Activated CD8-positive, alpha-beta memory T cell treated with anti-CD3 and anti-CD28 coated beads for 48 hours (primary cell): Measurements from ENCODE around the gene UGT1A3.

Experiments used
- DNase-seq, 3 experiments: peaks; one replicate each; pipeline ENCODE4 v3.0.0-alpha.2; 2020; ENCODE audit warnings: low read depth in 2 of 3, low spot score in 2 of 3

Gene UGT1A3

DNA sequence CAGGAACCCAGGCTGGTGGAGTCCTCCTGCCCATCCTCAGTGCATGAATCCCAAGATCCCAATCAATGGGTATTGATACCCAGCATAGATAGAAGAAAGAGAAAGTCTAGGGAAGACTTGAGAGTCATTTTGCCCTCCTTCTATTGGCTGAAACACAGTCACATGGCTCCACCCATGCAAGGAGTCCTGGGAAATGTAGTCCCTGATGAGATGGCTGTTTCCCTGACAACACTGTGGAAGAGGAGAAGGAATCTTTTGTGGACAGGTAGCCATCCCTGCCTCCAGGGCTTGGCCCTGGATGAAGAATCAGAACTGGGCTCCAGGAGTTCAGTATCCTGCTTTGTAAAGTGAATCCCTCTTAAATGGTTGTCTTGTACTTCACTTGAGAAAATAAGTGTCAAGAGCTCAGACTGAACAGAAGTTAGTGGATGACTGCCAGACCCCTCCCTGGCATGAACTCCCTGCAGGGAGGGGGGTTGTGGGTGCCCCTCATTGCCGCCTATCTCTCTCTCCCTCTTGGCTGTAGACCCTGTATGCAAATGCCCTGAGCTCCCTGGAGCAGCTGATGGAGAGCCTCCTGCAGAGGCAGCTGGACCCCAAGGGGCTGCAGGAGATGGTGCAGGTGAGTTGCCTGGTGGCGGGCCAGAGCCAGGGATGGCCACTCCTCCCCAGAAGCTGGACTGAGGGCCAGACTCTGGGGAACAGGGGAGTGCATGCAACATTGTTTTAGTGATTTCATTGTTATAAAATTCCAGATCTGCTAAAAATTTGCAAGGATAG, 85.4 kb downstream of the UGT1A3 start:
- no peak for DNase-seq

DNA sequence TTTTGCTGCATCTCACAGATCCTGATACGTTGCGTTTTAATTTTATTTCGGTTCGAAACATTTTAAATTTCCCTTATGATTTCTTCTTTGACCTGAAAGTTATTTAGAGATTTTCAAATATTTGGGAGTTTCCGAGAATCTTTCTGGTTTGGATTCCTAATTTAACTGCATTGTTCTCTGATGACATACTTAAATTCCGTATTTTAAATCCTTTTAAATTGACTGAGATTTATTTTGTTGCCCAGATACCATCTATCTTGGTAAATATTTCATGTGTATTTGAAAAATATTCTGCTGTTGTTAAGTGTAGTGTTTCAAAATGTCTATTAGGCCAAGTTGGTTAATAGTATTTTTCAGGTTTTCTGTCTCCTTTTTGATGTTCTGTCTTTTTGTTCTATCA, 87.0 kb downstream of the UGT1A3 start:
- no peak for DNase-seq

DNA sequence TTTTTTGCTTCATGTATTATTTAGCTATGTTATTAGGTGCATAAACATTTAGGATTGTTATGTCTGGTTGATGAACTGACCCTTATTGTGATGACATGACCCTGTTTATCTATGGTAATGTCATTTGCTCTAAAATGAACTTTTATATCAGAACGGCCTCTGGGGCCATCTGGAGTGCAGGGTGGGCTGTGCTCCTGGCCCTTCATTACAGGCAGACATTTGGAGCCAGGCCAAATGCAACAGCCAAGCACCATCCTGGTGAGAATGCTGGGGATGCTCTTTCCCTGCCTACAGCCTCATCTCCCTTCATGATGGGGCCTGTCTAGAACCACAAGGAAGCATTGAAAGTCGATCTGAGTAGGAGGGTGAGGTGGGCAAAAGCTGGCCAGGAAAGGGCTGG, 87.5 kb downstream of the UGT1A3 start:
- DNase-seq, result no peak

DNA sequence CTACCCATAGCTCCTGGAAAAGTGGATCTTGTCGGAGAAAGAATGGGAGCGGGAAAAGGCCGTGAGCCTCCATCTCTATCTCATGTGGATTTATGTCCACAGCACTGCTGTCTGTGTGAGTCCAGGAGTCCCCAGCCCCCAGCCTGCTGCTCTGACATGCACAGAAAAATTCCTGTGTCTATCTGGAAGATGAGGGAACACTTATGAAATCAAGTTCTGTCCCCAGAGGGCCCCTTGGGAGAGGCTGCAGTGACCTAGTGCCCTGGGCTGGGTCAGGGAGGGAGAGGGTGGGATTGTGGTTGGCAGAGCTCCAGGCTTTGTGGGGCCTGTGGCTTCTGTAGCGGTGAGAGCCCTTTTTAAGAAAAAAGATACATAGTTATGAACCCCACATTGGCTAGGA, 87.9 kb downstream of the UGT1A3 start:
- no peak for DNase-seq

DNA sequence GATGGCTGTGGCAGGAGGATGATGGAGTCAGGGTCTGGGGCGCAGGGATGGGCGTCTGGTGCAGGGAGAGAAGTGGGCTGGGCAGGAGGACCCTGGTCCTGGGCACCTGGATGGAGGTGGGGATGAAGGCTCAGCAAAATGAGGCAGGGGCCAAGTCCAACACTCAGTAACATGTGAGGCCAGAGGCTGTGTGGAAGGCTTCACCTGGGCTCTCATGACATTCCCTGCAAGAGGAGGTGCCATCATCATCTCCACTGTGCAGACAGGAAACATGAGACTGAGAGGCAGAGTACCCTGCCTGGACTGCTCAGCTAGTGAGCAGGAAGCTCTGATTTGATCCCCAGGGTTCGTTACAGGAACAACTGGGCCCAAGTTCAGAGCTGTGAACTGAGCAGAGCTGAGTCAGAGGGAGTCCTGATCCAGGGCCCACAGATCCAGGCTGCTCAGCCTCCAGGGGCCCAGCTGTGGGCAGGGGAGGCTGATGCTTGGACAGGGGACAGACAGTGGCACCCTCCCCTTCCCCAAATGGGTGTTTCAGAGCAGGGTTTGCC, 88.6 kb downstream of the UGT1A3 start:
- DNase-seq, result no peak

DNA sequence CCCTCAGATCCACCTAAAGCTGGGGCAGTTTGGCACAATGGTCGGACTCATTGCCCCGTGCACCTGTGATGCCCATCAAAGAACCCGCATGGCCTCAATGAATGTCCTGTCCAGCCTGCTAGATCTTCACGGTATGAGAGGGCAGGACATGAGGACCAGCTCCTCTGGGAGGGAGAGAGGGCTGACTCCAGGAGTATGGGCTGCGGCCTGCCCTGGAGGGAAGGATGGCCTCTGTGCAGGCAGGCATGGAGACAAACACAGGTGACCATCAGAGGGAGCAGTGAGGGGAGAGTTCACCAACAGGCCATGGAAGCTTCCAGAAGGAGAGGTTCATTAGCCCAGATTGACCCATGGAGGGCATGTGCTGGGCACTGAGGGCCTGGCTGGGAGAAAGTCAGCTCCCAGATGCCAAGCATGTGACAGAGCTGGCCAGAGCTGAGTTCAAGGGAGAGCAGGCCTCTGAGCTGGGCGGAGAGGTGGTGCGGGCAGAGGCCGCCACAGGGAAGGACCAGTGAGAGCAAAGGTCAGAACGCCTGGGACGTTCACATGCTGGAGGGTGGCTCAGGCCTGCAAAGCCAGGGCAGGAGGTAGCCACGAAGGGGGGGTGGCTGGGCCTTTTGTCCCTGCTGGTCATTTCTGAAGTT, 89.3 kb downstream of the UGT1A3 start:
- DNase-seq, result no peak

DNA sequence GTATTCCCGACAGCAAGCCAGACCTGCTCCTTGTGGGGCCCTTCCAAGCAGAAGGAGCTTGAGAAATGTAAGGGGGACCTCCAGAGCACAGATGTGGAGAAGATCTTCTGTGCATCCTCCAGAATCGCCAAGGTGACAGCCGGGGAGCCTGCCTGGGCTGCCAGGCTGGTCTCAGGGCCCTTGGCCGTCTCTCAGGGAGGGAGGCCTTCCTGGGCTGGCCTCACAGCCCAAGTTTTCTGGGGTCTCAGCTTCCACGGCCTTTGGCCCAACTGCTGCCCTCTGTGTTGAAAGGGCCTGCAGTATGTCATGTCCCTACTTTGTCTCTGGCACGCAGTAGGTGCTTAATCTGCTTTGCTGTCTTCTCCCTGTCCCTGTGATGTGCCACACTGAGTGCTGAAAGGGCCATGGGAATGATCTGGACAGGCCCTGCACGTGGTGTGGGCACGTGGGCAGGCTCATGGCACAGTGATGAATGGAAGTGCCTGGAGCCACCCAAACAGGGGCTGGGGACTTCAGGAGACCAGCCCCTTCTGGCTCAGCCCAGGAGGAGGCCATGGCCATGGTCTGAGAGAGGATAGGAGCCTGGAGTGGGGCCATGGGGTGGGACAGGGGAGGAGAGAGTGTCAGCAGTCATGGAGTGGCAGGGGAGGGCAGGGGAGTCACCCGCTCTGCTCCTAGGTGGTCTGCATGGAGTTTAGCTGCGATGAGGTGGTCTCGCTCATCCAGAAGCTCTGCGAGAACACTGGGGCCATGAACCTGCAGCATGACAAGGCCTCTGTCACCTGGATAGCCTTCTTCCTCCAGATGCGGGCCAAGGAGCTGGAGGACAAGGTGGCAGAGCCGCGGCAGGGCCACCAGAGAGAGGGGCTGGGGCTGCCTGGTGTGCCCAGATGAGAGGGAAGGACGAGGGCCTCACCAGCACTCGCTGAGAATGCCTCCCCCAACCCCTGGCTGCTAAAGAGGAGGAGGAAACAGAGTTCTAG, 90.1 kb downstream of the UGT1A3 start:
- DNase-seq, result no peak

DNA sequence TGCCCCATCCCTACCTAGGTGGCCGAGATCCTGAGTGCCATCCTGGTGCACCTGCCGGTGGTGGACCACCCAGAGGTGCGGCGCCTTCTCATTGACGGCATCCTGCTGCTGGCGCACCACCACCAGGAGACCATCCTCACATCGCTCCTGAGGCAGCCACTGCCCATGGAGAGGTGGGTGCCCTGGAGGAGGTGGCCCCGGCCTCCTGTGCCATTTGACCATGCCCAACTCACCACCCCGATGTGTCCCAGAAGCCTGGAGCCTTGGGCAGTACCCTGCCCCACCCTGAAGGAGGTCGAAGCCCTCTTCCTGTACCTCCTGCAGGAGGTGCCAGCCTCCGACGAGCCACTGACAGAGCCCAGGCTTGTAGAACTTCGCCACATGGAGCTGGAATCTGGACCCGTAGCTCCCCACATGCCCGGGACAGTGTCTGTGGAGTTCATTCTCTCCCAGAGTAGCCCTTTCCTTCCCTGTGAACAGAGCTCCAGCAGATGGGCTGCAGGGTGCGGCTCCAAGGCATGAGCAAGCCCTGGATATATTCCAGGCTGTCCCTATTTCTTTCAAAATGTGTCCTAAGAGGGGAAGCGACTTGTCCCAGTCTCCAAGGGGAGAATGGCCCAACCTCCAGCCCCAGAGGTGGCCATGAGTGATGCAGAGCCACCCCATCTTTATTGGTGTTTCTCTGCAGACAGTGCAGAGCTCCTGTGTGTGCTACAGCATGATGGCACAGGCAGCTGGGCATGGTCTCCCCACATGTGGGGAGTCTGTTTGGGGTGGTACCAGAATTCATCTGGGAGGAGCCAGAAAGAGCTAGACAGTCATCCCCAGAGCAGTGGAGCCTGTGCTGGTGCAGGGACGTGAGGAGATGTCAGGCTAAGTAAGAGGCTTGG, 91.3 kb downstream of the UGT1A3 start:
- no peak for DNase-seq

DNA sequence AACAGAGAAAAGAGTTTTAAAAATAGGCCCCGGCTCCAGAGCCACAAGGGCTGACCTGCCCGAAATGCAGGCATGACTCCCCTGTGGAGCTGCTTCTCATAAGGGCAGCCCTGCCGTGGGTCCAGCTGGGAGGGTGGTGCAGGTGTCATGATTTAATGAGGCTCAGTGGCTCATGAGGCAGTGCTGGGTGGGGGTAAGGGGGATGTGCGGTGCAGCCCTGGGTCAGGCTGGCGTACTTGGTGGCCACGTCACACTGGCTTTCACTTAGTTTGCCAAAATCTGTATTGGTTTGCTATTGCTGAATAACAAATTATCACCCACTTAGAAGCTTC, 91.9 kb downstream of the UGT1A3 start:
- DNase-seq, result no peak

DNA sequence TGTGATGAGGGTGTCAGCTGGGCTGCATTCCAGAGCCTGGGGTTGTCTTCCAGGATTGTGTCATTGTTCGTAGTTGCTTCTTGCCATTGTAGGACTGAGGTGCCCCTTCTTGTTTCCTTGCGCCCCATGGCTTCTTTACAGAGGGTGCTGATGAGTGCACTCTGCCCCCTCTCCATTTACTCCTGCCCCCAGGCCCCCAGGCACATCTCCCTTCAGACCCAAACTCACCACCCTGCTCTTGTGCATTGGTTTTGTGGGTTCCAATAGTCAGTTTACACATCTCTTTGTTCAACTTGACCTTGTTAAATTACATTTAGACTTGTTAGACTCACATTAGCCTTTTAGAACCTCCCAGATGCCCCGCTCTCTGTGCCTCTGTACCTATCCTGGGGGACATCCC, 92.4 kb downstream of the UGT1A3 start:
- no peak for DNase-seq

DNA sequence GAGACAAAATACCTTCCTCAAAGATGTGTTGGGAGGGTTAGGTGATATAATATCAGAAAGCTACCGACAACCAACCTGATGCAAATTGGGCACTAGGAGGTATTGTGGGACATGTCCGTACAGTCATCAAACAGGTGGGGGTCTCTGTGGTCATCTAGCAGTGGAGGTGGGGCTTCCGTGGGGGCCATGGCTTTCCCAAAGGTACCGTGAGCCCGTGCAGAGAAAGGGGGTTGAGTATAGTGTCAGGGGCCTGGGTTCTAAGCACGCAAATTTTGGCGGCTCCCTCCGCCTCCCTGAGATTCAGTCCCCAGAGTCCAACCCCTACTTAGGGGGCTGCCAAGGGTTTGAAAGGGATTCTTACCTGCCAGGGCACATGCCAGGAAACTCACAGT, 92.9 kb downstream of the UGT1A3 start:
- no peak for DNase-seq

DNA sequence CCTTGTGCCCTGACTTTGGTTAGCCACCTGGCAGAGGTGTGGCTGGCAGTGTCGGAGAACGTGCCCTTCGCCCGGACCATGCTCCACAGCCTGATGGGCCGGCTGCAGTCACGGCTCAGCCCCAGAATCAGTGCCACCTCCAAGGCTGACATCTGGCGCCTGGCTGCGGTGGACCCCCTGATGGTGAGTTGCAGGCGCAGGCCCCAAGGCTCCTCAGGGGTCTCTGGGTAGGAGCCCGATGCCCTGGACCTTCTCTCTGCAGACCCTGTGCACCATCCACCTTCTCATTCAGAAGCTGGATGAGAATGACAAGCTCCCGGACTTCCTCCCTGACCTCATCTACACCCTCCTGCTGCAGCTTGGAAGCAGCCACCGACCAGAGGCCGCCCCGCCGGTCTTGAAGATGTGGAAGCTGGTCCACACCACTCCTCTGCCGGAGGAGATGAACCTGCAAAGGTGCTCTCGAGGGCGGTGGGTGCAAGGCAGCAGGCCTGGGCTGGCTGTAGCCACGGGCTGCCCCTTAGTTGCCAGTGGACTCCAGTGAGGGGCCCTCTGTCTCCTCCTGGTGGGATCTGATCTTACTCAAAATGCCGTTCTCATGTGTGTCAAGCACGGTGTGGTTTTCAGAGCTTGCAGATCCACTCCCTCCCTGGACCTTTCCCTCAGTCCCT, 93.4 kb downstream of the UGT1A3 start:
- no peak for DNase-seq
